OCI-LY7 (cell line): ENCODE data around the gene OR5AC2. TPM values are rescaled to one million over a fixed set of nuclear protein-coding genes. Genes with fewer than 3 reads are reported as not detected.

Source experiments
- Bru-seq: library from RNA; stranded (reverse); fragments of 400-500 nt; gene quantifications from one replicate; lab custom pipeline; 2021; lab: Mats Ljungman, UMichigan
- BruChase-seq, 2 experiments: library from RNA; stranded (reverse); fragments of 400-500 nt; gene quantifications; one replicate each; lab custom pipeline; 2021; lab: Mats Ljungman, UMichigan
- BruUV-seq: library from RNA; stranded (reverse); fragments of 400-500 nt; replicated peaks from 2 replicates; lab custom pipeline; 2021; lab: Mats Ljungman, UMichigan
- CTCF ChIA-PET: fragments of 300-600 bp; sonication (Branson Sonifier 250); formaldehyde crosslinking; loops from one replicate; lab custom pipeline; 2022; ENCODE audit warnings: antibody characterized with exemption; ENCODE audit not compliant: unreplicated experiment; lab: Charles Lee
- POLR2A ChIA-PET: fragments of 300-600 bp; sonication (Branson Sonifier 250); formaldehyde crosslinking; loops from one replicate; lab custom pipeline; 2022; ENCODE audit warnings: antibody characterized with exemption; lab: Charles Lee
- DNase-seq: peaks from one replicate; pipeline ENCODE4 v3.0.0-alpha.2; 2015; ENCODE audit warnings: low spot score
- H2AFZ ChIP-seq: fragments of 200-600 bp; sonication (generic), shearing (Covaris generic); 2 replicates; pipeline ENCODE4 v1.6.1; 2014; ENCODE audit warnings: mild to moderate bottlenecking, antibody characterized with exemption, low read length, moderate library complexity
- H3K27ac ChIP-seq: fragments of 200-600 bp; sonication (generic); 2 replicates; pipeline ENCODE4 v1.5.1; 2014; ENCODE audit warnings: mixed run types, low read depth, mild to moderate bottlenecking, moderate library complexity, low read length, inconsistent platforms; ENCODE audit not compliant: poor library complexity, severe bottlenecking
- H3K36me3 ChIP-seq: fragments of 200-600 bp; sonication (generic); 2 replicates; pipeline ENCODE4 v1.6.1; 2014; ENCODE audit warnings: mild to moderate bottlenecking, antibody characterized with exemption, low read length, moderate library complexity, mixed read lengths; ENCODE audit not compliant: insufficient read depth
- H3K4me1 ChIP-seq: fragments of 200-600 bp; sonication (generic); 2 replicates; pipeline ENCODE4 v1.5.1; 2014; ENCODE audit warnings: mild to moderate bottlenecking, low read length; ENCODE audit not compliant: insufficient read depth, poor library complexity, severe bottlenecking
- H3K4me2 ChIP-seq: fragments of 200-600 bp; sonication (generic); 2 replicates; pipeline ENCODE4 v1.6.1; 2014; ENCODE audit warnings: mild to moderate bottlenecking, low read length
- H3K4me3 ChIP-seq: fragments of 200-600 bp; sonication (generic); 2 replicates; pipeline ENCODE4 v1.5.1; 2014; ENCODE audit warnings: mild to moderate bottlenecking, low read depth, low read length; ENCODE audit not compliant: poor library complexity, severe bottlenecking
- H3K79me2 ChIP-seq: fragments of 200-600 bp; sonication (generic); 2 replicates; pipeline ENCODE4 v1.6.1; 2016; ENCODE audit warnings: low read depth, mild to moderate bottlenecking, low read length, moderate library complexity, mixed read lengths; ENCODE audit not compliant: insufficient read depth
- H3K9me2 ChIP-seq: fragments of 200-600 bp; sonication (generic); 2 replicates; pipeline ENCODE4 v1.6.1; 2016; ENCODE audit warnings: mild to moderate bottlenecking, low read length, mixed read lengths; ENCODE audit not compliant: insufficient read depth
- H3K9me3 ChIP-seq: fragments of 200-600 bp; sonication (generic); 2 replicates; pipeline ENCODE4 v1.6.1; 2014; ENCODE audit warnings: mild to moderate bottlenecking, mixed run types, low read length, mixed read lengths
- H4K20me1 ChIP-seq: fragments of 200-600 bp; sonication (generic); 2 replicates; pipeline ENCODE4 v1.6.1; 2014; ENCODE audit warnings: mild to moderate bottlenecking, antibody characterized with exemption, low read length, moderate library complexity, mixed read lengths; ENCODE audit not compliant: insufficient read depth
- CTCF ChIP-seq: fragments of 200-600 bp; sonication (generic); conservative IDR thresholded peaks from 2 replicates; pipeline ENCODE4 v1.5.1; 2014; ENCODE audit warnings: mild to moderate bottlenecking, antibody characterized with exemption, low read length, moderate library complexity, mixed read lengths
- EZH2phosphoT487 ChIP-seq: fragments of 200-600 bp; sonication (generic); IDR thresholded peaks from 2 replicates; pipeline ENCODE4 v1.6.1; 2018; ENCODE audit warnings: low read depth, borderline replicate concordance, mild to moderate bottlenecking, mixed run types, antibody characterized with exemption, low read length, moderate library complexity, mixed read lengths
- intact Hi-C: fragments of 100-400 bp; cut with micrococcal nuclease; formaldehyde crosslinking; loops from one replicate; pipeline ENCODE4 v1.10.0; 2022; ENCODE audit not compliant: unreplicated experiment
- long read RNA-seq: library from polyadenylated mRNA; stranded (forward); transcript quantifications from one replicate; pipeline ENCODE4 v2.0.0, GENCODE V29; 2022
- total RNA-seq, 2 experiments: library from RNA; depleted of rRNA in 1 of 2; stranded (reverse); fragments of >200 nt in 1 of 2; shearing (Covaris generic) in 1 of 2; gene quantifications; 2 replicates each; pipeline ENCODE4 v1.2.3, GENCODE V29; 2014 to 2022

The OR5AC2 gene, protein sequence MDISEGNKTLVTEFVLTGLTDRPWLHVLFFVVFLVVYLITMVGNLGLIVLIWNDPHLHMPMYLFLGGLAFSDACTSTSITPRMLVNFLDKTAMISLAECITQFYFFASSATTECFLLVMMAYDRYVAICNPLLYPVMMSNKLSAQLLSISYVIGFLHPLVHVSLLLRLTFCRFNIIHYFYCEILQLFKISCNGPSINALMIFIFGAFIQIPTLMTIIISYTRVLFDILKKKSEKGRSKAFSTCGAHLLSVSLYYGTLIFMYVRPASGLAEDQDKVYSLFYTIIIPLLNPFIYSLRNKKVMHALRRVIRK
- not detected in 2 replicates for total RNA-seq (2014; rRNA removed; shearing (Covaris generic))
- not detected in 2 replicates for total RNA-seq (2022)
- Bru-seq, nascent RNA: not detected
- not detected for BruChase-seq, experiment 1, labeled RNA remaining after a 6-hour chase
- not detected for BruChase-seq, experiment 2, labeled RNA remaining after a 2-hour chase
- long read RNA-seq: 0 reads

- no peak for DNase-seq
- Histone ChIP-seq H3K4me1 (no peaks in the 10 kb centered on the region), H3K27ac (no peak within 1 kb of the TSS), H3K9me2 (no peaks in the 10 kb centered on the region), H2AFZ (no peak within 1 kb of the TSS), H3K9me3 (no peaks in the 10 kb centered on the region), H3K4me2 (no peak within 1 kb of the TSS), H3K79me2 (no peaks in the 10 kb centered on the region), H3K36me3 (no peaks in the 10 kb centered on the region), H4K20me1 (no peaks in the 10 kb centered on the region), H3K4me3 (no peak within 1 kb of the TSS)
- TF ChIP-seq CTCF (no peak), EZH2phosphoT487 (no peak)
- BruUV-seq: no TSS peak
- CTCF ChIA-PET: no interaction called here
- POLR2A ChIA-PET: no interaction called here
- intact Hi-C loops: no loop called here
These were observed at the start of gene OR5AC2 for GRCh38 chr3:98086873-98087272. Gene OR5AC2 (plus strand): TSS chr3:98087173. CDS start chr3:98087173, 0 bp downstream.

- Histone ChIP-seq H4K20me1 (no peaks in the 10 kb centered on the region), H3K4me3 (no peak overlapping the region), H3K79me2 (no peaks in the 10 kb centered on the region), H2AFZ (no peak overlapping the region), H3K9me3 (no peaks in the 10 kb centered on the region), H3K9me2 (no peaks in the 10 kb centered on the region), H3K4me1 (no peaks in the 10 kb centered on the region), H3K27ac (no peak overlapping the region), H3K4me2 (no peak overlapping the region), H3K36me3 (no peaks in the 10 kb centered on the region; the same call in 1 of the 2 replicates)
- ChIA-PET POLR2A (interaction anchor here (0.6 to 0.9 kb wide), 2 partner anchors 246 to 513 kb away, joined by 3 to 4 read pairs; no protein-coding TSS in a partner anchor), CTCF (interaction anchor here (0.5 kb wide), 1 partner anchor 543 kb away, joined by 3 read pairs; no protein-coding TSS in a partner anchor)
- intact Hi-C loops: loop anchor here (5.0 to 10.0 kb wide), 2 partner anchors 534 to 777 kb away; no protein-coding TSS in a partner anchor
- BruUV-seq: no TSS peak
- TF ChIP-seq EZH2phosphoT487: no peak
- TF ChIP-seq CTCF: no peak
- DNase-seq: no peak
These were observed 48.7 kb upstream of the OR5AC2 start for GRCh38 chr3:98038286-98038685.

DNA sequence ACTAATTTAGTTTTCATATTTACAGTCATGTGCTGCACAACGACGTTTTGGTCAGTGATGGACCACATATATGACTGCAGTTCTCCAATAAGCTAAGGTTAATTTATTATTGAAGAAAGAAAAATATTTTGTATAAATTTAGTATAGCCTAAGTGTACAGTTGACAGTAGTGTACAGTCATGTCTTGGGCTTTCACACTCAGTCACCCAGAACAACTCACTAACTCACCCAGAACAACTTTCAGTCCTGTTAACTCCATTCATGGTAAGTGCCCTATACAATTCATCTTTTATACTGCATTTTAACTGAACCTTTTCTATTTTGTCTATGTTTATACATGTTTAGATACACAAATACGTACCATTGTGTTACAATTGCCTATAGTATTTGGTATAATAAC lies 48.1 kb upstream of the OR5AC2 start:
- intact Hi-C loops: loop anchor here (1.0 to 10.0 kb wide), 3 partner anchors 290 to 776 kb away; no protein-coding TSS in a partner anchor
- Histone ChIP-seq H4K20me1 (no peaks in the 10 kb centered on the region), H3K9me3 (no peaks in the 10 kb centered on the region), H3K27ac (no peak overlapping the region), H3K4me3 (peak overlapping the region; percentile 63), H3K79me2 (no peaks in the 10 kb centered on the region), H3K36me3 (no peaks in the 10 kb centered on the region; the same call in 1 of the 2 replicates), H2AFZ (peak overlapping the region; percentile 96; the same call in 1 of the 2 replicates), H3K9me2 (no peaks in the 10 kb centered on the region), H3K4me2 (peak overlapping the region; percentile 91), H3K4me1 (no peaks in the 10 kb centered on the region)
- ChIA-PET CTCF (no interaction called here), POLR2A (interaction anchor here (0.6 kb wide), 1 partner anchor 512 kb away, joined by 4 read pairs; no protein-coding TSS in a partner anchor)
- TF ChIP-seq CTCF (no peak), EZH2phosphoT487 (no peak)
- no peak for DNase-seq
- BruUV-seq: no TSS peak
